Measurements from ENCODE around the gene C4orf36. TPM values are rescaled to one million over a fixed set of nuclear protein-coding genes. Genes with fewer than 3 reads are reported as not detected.

Gene C4orf36
- 0.66 TPM in 1 of 2 replicates, not detected in the other for total RNA-seq
- polyA plus RNA-seq: not detected in 2 replicates
- 0.21 and 0.32 TPM in 2 replicates for polyA plus RNA-seq (2011; cell fraction: cytosol; rRNA removed)
- 0.10 and 0.45 TPM in 2 replicates for polyA plus RNA-seq (2011; cell fraction: nucleus; rRNA removed)
- polyA plus RNA-seq (2012): not detected in 2 replicates
- polyA minus RNA-seq: not detected in 2 replicates
- not detected for polyA minus RNA-seq (2011; cell fraction: cytosol; rRNA and poly(A)+ RNA removed)
- polyA minus RNA-seq (2011; cell fraction: nucleus; rRNA and poly(A)+ RNA removed): not detected in 2 replicates
- percentile 29 among the genes with signal in this experiment for Bru-seq, nascent RNA
- percentile 14 among the genes with signal in this experiment for BruChase-seq, experiment 1, labeled RNA remaining after a 6-hour chase
- BruChase-seq, experiment 2, labeled RNA remaining after a 2-hour chase: percentile 12 among the genes with signal in this experiment
- long read RNA-seq: 0 reads

- Histone ChIP-seq H3K4me2 (ENCODE audit: insufficient read depth, low read length) (peak within 1 kb of the TSS; percentile 68), H3K4me1 (ENCODE audit: control insufficient read depth, extremely low read depth, insufficient read depth, low read length) (peaks cover 25% of the 10 kb centered on the region), H3K9ac (replicated peaks; ENCODE audit: extremely low read depth, insufficient read depth, low read length) (peak within 1 kb of the TSS; percentile 41), H3K9me1 (replicated peaks; ENCODE audit: control insufficient read depth, extremely low read depth, insufficient read depth, low read length) (no peaks in the 10 kb centered on the region), H3K4me3 (replicated peaks in 1 of 3; ENCODE audit: insufficient read depth in 1 of 3, low read depth in 1 of 3, low read length in 3 of 3) (peak within 1 kb of the TSS; percentile 3 to 75 (median 59)), H3K79me2 (ENCODE audit: control insufficient read depth, insufficient read depth, low read length) (no peaks in the 10 kb centered on the region), H3K9me3 (replicated peaks; ENCODE audit: control insufficient read depth, insufficient read depth, low read length) (no peaks in the 10 kb centered on the region), H2AFZ (ENCODE audit: low read depth, low read length) (peak within 1 kb of the TSS; percentile 59), H3K27me3 (ENCODE audit: control insufficient read depth in 2 of 2, insufficient read depth in 2 of 2, low read length in 2 of 2) (no peaks in the 10 kb centered on the region), H3K27ac (ENCODE audit: insufficient read depth, low read depth, low read length) (peak within 1 kb of the TSS; percentile 4), H3K36me3 (ENCODE audit: control insufficient read depth in 2 of 2, extremely low read depth in 1 of 2, insufficient read depth in 2 of 2, low read length in 2 of 2) (no peaks in the 10 kb centered on the region), H4K20me1 (replicated peaks; ENCODE audit: control insufficient read depth, extremely low read depth, insufficient read depth, low read length) (no peaks in the 10 kb centered on the region)
- ChIA-PET POLR2A (no interaction called here), CTCF (interaction anchor here (1.8 to 5.0 kb wide), 3 partner anchors 369 to 396 kb away, joined by 4 to 64 read pairs (median 16); no protein-coding TSS in a partner anchor)
- peak; percentile 43 for DNase-seq (ENCODE audit: low read depth, low spot score)
- peak; percentile 18 for FAIRE-seq
- BruUV-seq (replicated peaks): no TSS peak
- dilution Hi-C loops (cut with MboI; ENCODE audit: extremely low pct_ligation_motif_present, low sequenced_read_pairs) (no loop called here), intact Hi-C loops (cut with micrococcal nuclease) (loop anchor here (2.0 to 10.0 kb wide), 2 partner anchors 47 to 667 kb away; no protein-coding TSS in a partner anchor)
- TF ChIP-seq CTCF (IDR thresholded peaks at IDR 0.05; ENCODE audit: extremely low read depth in 1 of 2, insufficient read depth in 1 of 2, low read depth in 1 of 2, low read length in 2 of 2) (peak in 1 of 2 donors; percentile 1), JUN (IDR thresholded peaks at IDR 0.05; ENCODE audit: borderline replicate concordance, insufficient read depth, insufficient read length, low read depth) (no peak)
These were observed at the start of gene C4orf36 for GRCh38 chr4:86891762-86892635. Gene C4orf36 (minus strand): TSS chr4:86892422. CDS start chr4:86891520, 902 bp downstream.
